GM12878 (cell line): ENCODE results near the gene RFX1. TPM values are rescaled to one million over a fixed set of nuclear protein-coding genes. Genes with fewer than 3 reads are reported as not detected.

ENCODE experiments used
- ATAC-seq: fragments of 200-7000 bp; cut with Tn5 transposase; 3 replicates; pipeline ENCODE4 v1.9.1; 2020; ENCODE audit warnings: mild to moderate bottlenecking, moderate library complexity
- BruUV-seq: library from RNA; stranded (reverse); fragments of 400-500 nt; replicated peaks from 2 replicates; lab custom pipeline; 2021; lab: Mats Ljungman, UMichigan
- CTCF ChIA-PET: fragments of 300-600 bp; sonication (Branson Sonifier 250); formaldehyde crosslinking; extraction: SDS; loops from one replicate; lab custom pipeline; 2021; ENCODE audit warnings: inconsistent platforms; lab: Yijun Ruan, JAX
- POLR2A ChIA-PET: fragments of 350-600 bp; formaldehyde crosslinking; extraction: SDS; loops from one replicate; lab custom pipeline; 2021; ENCODE audit warnings: inconsistent platforms; lab: Charles Lee
- RAD21 ChIA-PET: fragments of 300-600 bp; sonication (Branson Sonifier 250); formaldehyde crosslinking; loops from one replicate; lab custom pipeline; 2023; ENCODE audit warnings: antibody characterized with exemption; ENCODE audit not compliant: unreplicated experiment; lab: Charles Lee
- SMC1A ChIA-PET: fragments of 300-600 bp; sonication (Branson Sonifier 250); formaldehyde crosslinking; loops from one replicate; lab custom pipeline; 2023; ENCODE audit not compliant: unreplicated experiment, uncharacterized antibody; lab: Charles Lee
- DNase-seq: peaks from one replicate; pipeline ENCODE4 v3.0.0-alpha.2; 2011; ENCODE audit warnings: low read depth, low spot score
- FAIRE-seq: peaks from 3 replicates; lab custom pipeline; 2011; peaks lifted over from hg19 to GRCh38; lab: Jason Lieb, UNC
- H2AFZ ChIP-seq: 2 replicates; pipeline ENCODE4 v1.6.0; 2011; ENCODE audit warnings: low read depth, low read length, control low read depth; ENCODE audit not compliant: control insufficient read depth
- H3K27ac ChIP-seq: 2 replicates; pipeline ENCODE4 v1.5.1; 2011; ENCODE audit warnings: control low read depth; ENCODE audit not compliant: control insufficient read depth, insufficient read depth
- H3K27me3 ChIP-seq, 2 experiments: replicated peaks in 1 of 2; 2 replicates each; pipeline versions ENCODE4 v1.6.0 to v1.6.1; 2011; ENCODE audit warnings: low read length in 1 of 2; ENCODE audit not compliant: control insufficient read depth in 2 of 2, insufficient read depth in 2 of 2
- H3K36me3 ChIP-seq, 2 experiments: 2 replicates each; pipeline ENCODE4 v1.5.1; 2011; ENCODE audit warnings: low read length in 1 of 2; ENCODE audit not compliant: control insufficient read depth in 2 of 2, insufficient read depth in 2 of 2
- H3K4me1 ChIP-seq: 2 replicates; pipeline ENCODE4 v1.6.1; 2011; ENCODE audit warnings: mild to moderate bottlenecking, low read length, moderate library complexity, mixed read lengths; ENCODE audit not compliant: control insufficient read depth, insufficient read depth
- H3K4me2 ChIP-seq: 2 replicates; pipeline ENCODE4 v1.6.0; 2011; ENCODE audit warnings: control low read depth; ENCODE audit not compliant: control insufficient read depth, insufficient read depth
- H3K4me3 ChIP-seq: fragments of 200-600 bp; sonication (generic); 2 replicates; pipeline ENCODE4 v1.5.1; 2016
- H3K79me2 ChIP-seq: 2 replicates; pipeline ENCODE4 v1.6.0; 2011; ENCODE audit warnings: low read length; ENCODE audit not compliant: control insufficient read depth, insufficient read depth
- H3K9ac ChIP-seq: 2 replicates; pipeline ENCODE4 v1.8.0; 2011; ENCODE audit warnings: low read length, control low read depth, mixed read lengths; ENCODE audit not compliant: control insufficient read depth, insufficient read depth
- H3K9me3 ChIP-seq: replicated peaks from 3 replicates; pipeline ENCODE4 v1.5.1; 2011; ENCODE audit warnings: mild to moderate bottlenecking, low read length; ENCODE audit not compliant: control insufficient read depth, insufficient read depth
- H4K20me1 ChIP-seq: 2 replicates; pipeline ENCODE4 v1.6.0; 2011; ENCODE audit not compliant: control insufficient read depth, insufficient read depth
- BCL3 ChIP-seq: IDR thresholded peaks from 2 replicates; pipeline ENCODE4 v1.6.1; 2011; ENCODE audit warnings: borderline replicate concordance, low read depth, mild to moderate bottlenecking, moderate library complexity, low read length; ENCODE audit not compliant: insufficient read depth, poor library complexity, severe bottlenecking
- CBX3 ChIP-seq: fragments of 200-600 bp; sonication (generic); IDR thresholded peaks from 2 replicates; pipeline ENCODE4 v1.6.1; 2016; ENCODE audit warnings: low read depth, borderline replicate concordance
- E4F1 ChIP-seq: fragments of 450-650 bp; IDR thresholded peaks from 2 replicates; pipeline ENCODE4 v1.6.1; 2018; ENCODE audit warnings: borderline replicate concordance, mild to moderate bottlenecking; ENCODE audit not compliant: partially characterized antibody
- EGR1 ChIP-seq, 2 experiments: IDR thresholded peaks; 1 replicate in 1 of 2; 2 replicates in 1 of 2; pipeline ENCODE4 v1.6.1; 2011 to 2012; ENCODE audit warnings: low read depth in 2 of 2, low read length in 2 of 2, borderline replicate concordance in 1 of 2, mild to moderate bottlenecking in 1 of 2, moderate library complexity in 1 of 2
- EP300 ChIP-seq, 2 experiments: fragments of 150-350 bp in 1 of 2; IDR thresholded peaks; 2 replicates each; pipeline ENCODE4 v1.6.1; 2011 to 2012; ENCODE audit warnings: low read depth in 2 of 2, low read length in 2 of 2, borderline replicate concordance in 1 of 2, improper control_type of control experiment in 1 of 2, inconsistent platforms in 1 of 2; ENCODE audit not compliant: control insufficient read depth in 1 of 2
- FOXK2 ChIP-seq: fragments of 450-650 bp; IDR thresholded peaks from 2 replicates; pipeline ENCODE4 v1.6.1; 2017; ENCODE audit warnings: mild to moderate bottlenecking, moderate library complexity
- HDGF ChIP-seq: fragments of 450-650 bp; IDR thresholded peaks from 2 replicates; pipeline ENCODE4 v1.6.1; 2016; ENCODE audit warnings: antibody characterized with exemption
- KDM1A ChIP-seq: fragments of 200-600 bp; sonication (generic); IDR thresholded peaks from 2 replicates; pipeline ENCODE4 v1.6.1; 2016; ENCODE audit warnings: borderline replicate concordance
- NKRF ChIP-seq: fragments of 450-650 bp; conservative IDR thresholded peaks from 2 replicates; pipeline ENCODE4 v1.6.1; 2017; ENCODE audit warnings: mild to moderate bottlenecking, moderate library complexity
- RCOR1 ChIP-seq: conservative IDR thresholded peaks from 2 replicates; pipeline ENCODE4 v1.6.1; 2012; ENCODE audit warnings: low read depth, low read length, improper control_type of control experiment
- ZBTB11 ChIP-seq: fragments of 450-650 bp; formaldehyde crosslinking; IDR thresholded peaks from 2 replicates; pipeline ENCODE4 v1.5.0; 2022; ENCODE audit warnings: mild to moderate bottlenecking, missing genetic modification characterization
- WGBS: methylation state at CpG from one replicate; pipeline ENCODE4 v1.1.6; 2016; ENCODE audit warnings: low lambda C conversion rate; ENCODE audit not compliant: insufficient replicate concordance, insufficient coverage; ENCODE audit errors: missing lambda C conversion rate; 5-methylcytosine and 5-hydroxymethylcytosine counted together
- in situ Hi-C: fragments of 300-500 bp; cut with MboI; formaldehyde crosslinking; loops from 9 replicates; pipeline ENCODE4 v1.14.3; 2018; ENCODE audit warnings: mixed read lengths
- intact Hi-C: fragments of 100-400 bp; cut with micrococcal nuclease; formaldehyde crosslinking; loops from one replicate; pipeline ENCODE4 v1.14.2; 2022; ENCODE audit not compliant: unreplicated experiment
- polyA plus RNA-seq, 11 experiments: library from polyadenylated mRNA; depleted of rRNA in 4 of 11; unstranded in 6 of 11; stranded (reverse) in 5 of 11; fragments of >200 nt; fragmentation: Nextera tagmentation in 4 of 11; fragmentation: Illumina TruSeq in 1 of 11; extraction: Ambion mirVana in 4 of 11; extraction: Trizol in 1 of 11; gene quantifications; 1 replicate in 1 of 11; 2 replicates in 10 of 11; pipeline versions ENCODE4 v1.2.1 to v1.2.3, GENCODE V29; 2011 to 2016; ENCODE audit warnings: inconsistent platforms in 2 of 11, missing spikeins in 2 of 11, low read depth in 1 of 11
- total RNA-seq, 4 experiments: library from RNA; depleted of rRNA in 3 of 4; stranded (reverse); fragments of >200 nt in 3 of 4; fragmentation: Illumina TruSeq in 1 of 4; extraction: Trizol in 1 of 4; gene quantifications; 2 replicates each; pipeline versions ENCODE4 v1.2.1 to v1.2.3, GENCODE V29; 2013 to 2021

Gene RFX1
- total and polyA plus RNA-seq, 10 of the 15 experiments (the other 5 are each of a cell fraction or from before 2014, with no cell fraction given): 0.05 to 11.0 (median 1.5) TPM

GRCh38 chr19:13981021-13981420 lies 25.1 kb downstream of the RFX1 start (continued):
- TF ChIP-seq NKRF (no peak), CBX3 (no peak), EGR1 (IDR thresholded peaks at IDR 0.05; ENCODE audit: borderline replicate concordance in 1 of 2, low read depth in 2 of 2, low read length in 2 of 2) (no peak), KDM1A (no peak), E4F1 (no peak)

GRCh38 chr19:13980340-13980739 lies 25.8 kb downstream of the RFX1 start:
- CTCF ChIA-PET: no interaction called here
- in situ Hi-C loops: no loop called here
- TF ChIP-seq HDGF (no peak), ZBTB11 (CRISPR knock-in tag) (no peak), KDM1A (no peak), RCOR1 (no peak), BCL3 (no peak), EP300 (IDR thresholded peaks at IDR 0.05; ENCODE audit: borderline replicate concordance in 1 of 2, control insufficient read depth in 1 of 2, low read depth in 2 of 2, low read length in 2 of 2) (no peak), FOXK2 (no peak)

More at GRCh38 chr19:13980340-13980739, 25.8 kb downstream of the RFX1 start:
- Histone ChIP-seq H3K9me3 (no peaks in the 10 kb centered on the region), H3K36me3 (no peaks in the 10 kb centered on the region; a peak in 1 of 4 replicates), H3K4me3 (no peak overlapping the region), H3K9ac (no peak overlapping the region), H2AFZ (no peak overlapping the region), H3K4me1 (peaks cover 4% of the 10 kb centered on the region), H3K79me2 (no peaks in the 10 kb centered on the region), H3K27me3 (no peaks in the 10 kb centered on the region), H3K4me2 (no peak overlapping the region), H3K27ac (no peak overlapping the region), H4K20me1 (no peaks in the 10 kb centered on the region)
- POLR2A ChIA-PET: interaction anchor here (0.5 kb wide), 1 partner anchor 94 kb away, joined by 3 read pairs; no protein-coding TSS in a partner anchor
- intact Hi-C loops: loop anchor here (10.0 kb wide), 1 partner anchor 54 kb away; the partner anchor contains the start of gene IL27RA
- WGBS: 95% methylated on average over 9 of the region's 15 CpGs
- FAIRE-seq: no peak
- RAD21 ChIA-PET: no interaction called here
- DNase-seq: no peak
- no TSS peak for BruUV-seq
- SMC1A ChIA-PET: no interaction called here
- no peak for ATAC-seq
